Measurements from ENCODE around the gene SUGP2.

DNA sequence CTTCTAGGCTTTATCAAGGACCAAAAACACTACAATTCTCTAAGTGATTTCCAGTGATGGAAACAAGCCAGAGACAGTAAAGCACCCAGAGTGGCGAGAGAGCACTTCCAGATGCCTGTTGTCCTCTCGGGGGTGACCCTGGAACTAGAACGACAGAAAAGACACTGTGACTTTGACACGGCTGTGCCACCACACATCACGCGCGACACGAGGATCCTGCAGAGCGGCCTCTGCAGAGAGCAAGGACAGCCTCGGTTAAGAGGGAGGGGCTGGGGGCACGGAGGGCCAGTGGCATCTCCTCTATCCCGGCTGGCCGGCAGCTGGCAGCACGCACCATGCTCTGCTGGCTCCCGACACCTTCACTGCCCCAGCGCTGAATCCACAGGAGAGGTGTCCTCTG, 42.3 kb downstream of the SUGP2 start:
- TF ChIP-seq POLR2AphosphoS5 (IDR thresholded peaks at IDR 0.05; ENCODE audit: low read depth, low read length), result no peak
- TF ChIP-seq POLR2A (IDR thresholded peaks at IDR 0.05; ENCODE audit: low read depth, low read length), result no peak

Data from GM12892 (cell line).